ENCODE measurements around the gene ISYNA1.

Gene ISYNA1

DNA sequence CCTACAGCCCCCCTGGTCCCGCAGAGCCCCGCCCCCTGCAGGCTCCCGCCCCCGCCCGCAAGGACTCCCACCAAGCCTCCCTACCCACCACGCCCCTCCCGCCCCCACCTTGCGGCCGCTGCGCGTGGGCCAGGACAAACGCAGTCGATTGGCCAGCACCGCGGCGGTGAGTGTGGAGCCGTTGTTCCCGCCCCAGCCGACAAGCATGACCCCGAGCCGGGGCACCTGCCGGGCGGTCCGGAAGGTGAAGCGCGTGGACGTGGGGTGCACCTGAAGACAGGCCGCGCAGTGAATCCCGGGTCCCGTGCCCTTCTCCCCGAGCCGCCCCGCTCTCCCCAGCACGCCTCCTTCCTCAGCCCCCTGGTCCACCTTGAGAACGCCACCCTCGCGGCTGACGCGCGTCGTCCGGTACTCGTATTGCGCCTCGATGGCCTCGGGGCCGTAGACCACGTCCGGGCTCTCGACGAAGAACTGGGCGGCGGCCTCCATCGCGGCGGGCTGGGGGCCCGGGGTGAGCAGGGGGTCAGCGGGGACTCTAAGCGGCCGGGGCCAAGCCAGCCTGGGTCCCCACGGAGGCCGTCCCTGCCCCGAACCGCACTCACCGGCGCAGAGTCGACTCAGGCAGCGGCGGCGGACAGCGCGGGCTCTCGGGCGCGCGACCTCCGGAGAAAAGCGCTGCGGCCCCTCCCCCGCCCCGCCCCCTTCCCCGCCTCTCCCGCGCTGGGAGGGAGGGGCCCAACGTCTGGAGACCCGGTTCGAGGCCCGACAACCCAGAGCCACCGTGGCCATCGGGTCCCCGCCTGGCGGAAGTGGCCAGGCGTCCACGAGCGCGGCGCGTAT is at the start of gene ISYNA1:
ISYNA1 (minus strand) TSS at position 643 of the 840 bp plus-strand sequence; CDS start at position 489, 154 bp downstream.
- no peak for DNase-seq (ENCODE audit: low read depth)
- peak within 1 kb of the TSS; percentile 54 for H3K4me3 ChIP-seq (ENCODE audit: control insufficient read depth, low read depth, low read length)
- TF ChIP-seq, protein P1, sequence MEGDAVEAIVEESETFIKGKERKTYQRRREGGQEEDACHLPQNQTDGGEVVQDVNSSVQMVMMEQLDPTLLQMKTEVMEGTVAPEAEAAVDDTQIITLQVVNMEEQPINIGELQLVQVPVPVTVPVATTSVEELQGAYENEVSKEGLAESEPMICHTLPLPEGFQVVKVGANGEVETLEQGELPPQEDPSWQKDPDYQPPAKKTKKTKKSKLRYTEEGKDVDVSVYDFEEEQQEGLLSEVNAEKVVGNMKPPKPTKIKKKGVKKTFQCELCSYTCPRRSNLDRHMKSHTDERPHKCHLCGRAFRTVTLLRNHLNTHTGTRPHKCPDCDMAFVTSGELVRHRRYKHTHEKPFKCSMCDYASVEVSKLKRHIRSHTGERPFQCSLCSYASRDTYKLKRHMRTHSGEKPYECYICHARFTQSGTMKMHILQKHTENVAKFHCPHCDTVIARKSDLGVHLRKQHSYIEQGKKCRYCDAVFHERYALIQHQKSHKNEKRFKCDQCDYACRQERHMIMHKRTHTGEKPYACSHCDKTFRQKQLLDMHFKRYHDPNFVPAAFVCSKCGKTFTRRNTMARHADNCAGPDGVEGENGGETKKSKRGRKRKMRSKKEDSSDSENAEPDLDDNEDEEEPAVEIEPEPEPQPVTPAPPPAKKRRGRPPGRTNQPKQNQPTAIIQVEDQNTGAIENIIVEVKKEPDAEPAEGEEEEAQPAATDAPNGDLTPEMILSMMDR (IDR thresholded peaks at IDR 0.05; ENCODE audit: control insufficient read depth, insufficient read depth, low read depth, low read length, missing control alignments), result no peak

DNA sequence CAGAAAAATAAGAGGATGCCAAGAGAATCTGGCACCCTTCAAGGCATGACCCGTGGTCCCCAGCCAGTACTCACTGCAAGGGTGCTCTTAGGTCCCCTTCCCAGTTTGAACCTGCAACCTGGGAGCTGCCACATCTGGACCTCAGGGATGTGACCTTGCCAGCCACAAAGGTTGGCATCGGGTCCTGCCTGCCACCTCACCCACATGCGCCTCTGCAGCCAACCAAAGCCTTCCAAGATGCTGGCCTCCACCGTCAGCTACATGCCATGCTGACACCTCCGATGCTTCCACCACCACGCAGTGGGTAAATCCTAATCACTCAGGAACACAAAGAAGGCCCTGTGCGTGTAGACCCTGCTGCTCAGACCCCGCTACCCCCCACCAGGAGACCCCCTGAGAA is 48.8 kb upstream of the ISYNA1 start:
- DNase-seq (ENCODE audit: low read depth), result no peak
- H3K4me3 ChIP-seq (ENCODE audit: control insufficient read depth, low read depth, low read length), result no peak overlapping the region
- TF ChIP-seq, protein P1 (IDR thresholded peaks at IDR 0.05; ENCODE audit: control insufficient read depth, insufficient read depth, low read depth, low read length, missing control alignments), result no peak

DNA sequence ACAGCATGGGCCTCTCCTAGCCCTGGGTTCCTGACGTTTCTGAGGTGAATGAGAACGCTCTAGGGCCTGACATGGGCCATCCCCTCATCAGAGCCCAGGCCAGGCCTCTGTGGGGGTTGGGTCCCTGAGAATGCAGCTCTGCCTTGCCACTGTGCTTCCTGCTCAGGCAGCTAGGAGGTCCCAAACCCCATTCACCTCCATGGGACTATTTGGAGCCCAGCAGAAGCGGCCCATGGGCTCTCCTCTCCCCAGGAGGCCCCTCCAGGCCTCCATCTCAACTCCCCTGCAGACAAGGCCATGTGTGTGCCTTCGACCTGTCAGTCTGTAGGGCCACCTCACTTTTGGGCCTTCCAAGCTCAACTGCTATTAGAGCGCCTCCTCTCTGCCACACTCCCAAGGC is 47.1 kb upstream of the ISYNA1 start:
- DNase-seq (ENCODE audit: low read depth), result no peak
- TF ChIP-seq, protein P1 (IDR thresholded peaks at IDR 0.05; ENCODE audit: control insufficient read depth, insufficient read depth, low read depth, low read length, missing control alignments), result peak; percentile 7

DNA sequence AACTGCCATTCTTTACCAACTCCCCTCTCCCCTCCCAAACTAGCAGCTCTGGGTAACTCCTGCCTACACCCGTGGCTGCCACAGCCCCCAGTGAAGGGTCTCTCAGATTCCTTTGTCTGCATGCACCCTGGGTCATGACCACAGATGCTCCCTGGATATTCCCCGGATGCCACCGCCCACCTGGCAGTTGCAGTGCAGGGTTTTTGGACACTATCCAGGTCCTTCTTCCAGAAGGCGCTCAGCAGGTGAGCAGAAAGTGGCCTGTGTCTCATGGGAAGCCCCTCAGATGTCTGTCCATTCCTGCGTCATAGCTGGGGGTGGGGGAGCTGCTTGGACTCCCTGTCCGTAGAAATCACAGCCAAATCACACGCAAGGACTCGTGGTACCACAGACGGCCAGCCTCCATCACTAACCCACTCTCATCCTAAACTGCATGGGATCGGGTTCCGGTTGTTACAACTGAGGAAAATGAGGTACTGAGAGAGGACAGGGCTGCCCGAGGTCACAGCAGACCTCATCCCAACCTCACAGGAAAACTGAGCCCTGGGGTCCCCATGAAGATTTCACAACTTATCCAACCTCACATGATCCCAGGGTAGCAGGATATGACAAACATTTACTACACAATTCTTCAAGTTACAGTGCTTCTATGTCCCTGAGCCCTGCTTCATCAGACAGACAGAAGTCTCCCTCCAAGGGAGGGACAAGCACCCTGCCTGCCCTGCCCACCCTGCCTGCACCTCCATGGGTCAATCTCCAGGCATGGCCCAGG is 45.4 kb upstream of the ISYNA1 start:
- no peak for DNase-seq (ENCODE audit: low read depth)
- TF ChIP-seq, protein P1 (IDR thresholded peaks at IDR 0.05; ENCODE audit: control insufficient read depth, insufficient read depth, low read depth, low read length, missing control alignments), result no peak

More for the DNA sequence above, 47.1 kb upstream of the ISYNA1 start:
- no peak overlapping the region for H3K4me3 ChIP-seq (ENCODE audit: control insufficient read depth, low read depth, low read length)

DNA sequence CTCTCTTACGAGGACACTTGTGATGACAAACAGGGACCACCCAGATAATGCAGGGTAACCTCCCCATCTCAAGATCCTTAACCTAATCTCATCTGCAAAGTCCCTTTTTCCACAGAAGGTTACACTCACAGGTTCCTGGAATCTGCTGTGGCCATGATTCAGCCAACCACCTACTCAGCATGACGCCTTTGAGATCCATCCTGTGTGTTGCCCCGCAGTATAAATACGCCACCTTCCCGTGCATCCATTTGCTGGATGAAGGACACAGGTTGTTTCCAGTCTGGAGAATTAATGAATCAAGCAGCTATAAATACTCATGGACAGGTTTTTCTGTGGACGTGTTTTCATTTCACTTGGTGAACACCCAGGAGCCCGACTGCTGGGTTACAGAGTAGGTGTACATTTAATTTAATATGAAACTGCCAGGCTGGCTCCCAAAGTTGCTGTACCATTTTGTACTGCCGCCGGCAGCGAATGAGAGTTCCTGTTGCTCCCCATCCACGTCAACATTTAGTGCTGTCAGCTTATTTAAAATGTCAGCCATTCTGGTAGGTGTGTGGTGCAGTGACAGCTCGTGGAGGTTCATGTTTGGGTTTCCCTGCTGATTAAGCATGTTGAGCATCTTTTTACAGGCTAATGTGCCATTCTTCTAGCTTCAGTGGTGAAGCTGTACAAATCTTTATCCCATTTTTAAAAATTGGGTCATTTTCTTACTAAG is 43.7 kb upstream of the ISYNA1 start:
- DNase-seq (ENCODE audit: low read depth), result no peak
- TF ChIP-seq, protein P1 (IDR thresholded peaks at IDR 0.05; ENCODE audit: control insufficient read depth, insufficient read depth, low read depth, low read length, missing control alignments), result no peak

More for the DNA sequence above, 45.4 kb upstream of the ISYNA1 start:
- no peak overlapping the region for H3K4me3 ChIP-seq (ENCODE audit: control insufficient read depth, low read depth, low read length)

DNA sequence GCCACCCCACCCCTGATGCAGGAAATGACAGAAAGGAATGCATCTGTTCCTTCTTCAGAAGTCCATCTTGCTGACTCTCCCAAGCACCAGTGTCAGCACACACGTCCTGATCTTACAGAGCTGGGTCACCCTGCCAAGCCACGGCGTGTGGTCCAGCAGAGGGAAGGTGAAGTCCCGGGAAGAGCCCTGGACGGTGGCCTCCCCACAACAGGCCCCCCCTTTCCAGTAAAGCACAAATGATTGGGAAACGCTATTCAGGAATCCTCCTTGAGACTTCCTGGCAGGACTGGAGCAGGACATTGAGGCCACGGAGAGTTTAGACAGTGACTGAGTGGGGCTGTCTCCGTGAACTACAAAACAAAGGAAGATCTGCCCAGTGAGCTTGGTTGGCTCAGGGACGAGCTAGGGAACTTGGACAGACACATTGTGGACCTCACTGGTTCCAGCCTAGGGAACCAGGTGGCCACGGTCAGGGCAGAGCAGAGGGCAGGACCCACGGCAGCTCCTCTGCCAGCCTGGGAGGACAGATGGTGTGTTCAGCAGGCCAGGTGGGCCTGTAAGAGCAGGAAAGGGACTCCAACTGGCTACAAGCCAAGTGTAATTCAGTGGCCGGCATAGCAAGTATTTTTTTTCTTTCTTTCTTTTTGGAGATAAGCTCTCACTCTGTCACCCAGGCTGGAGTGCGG is 42.2 kb upstream of the ISYNA1 start:
- TF ChIP-seq, protein P1 (IDR thresholded peaks at IDR 0.05; ENCODE audit: control insufficient read depth, insufficient read depth, low read depth, low read length, missing control alignments), result no peak
- no peak overlapping the region for H3K4me3 ChIP-seq (ENCODE audit: control insufficient read depth, low read depth, low read length)
- peak; percentile 49 for DNase-seq (ENCODE audit: low read depth)

More for the DNA sequence above, 43.7 kb upstream of the ISYNA1 start:
- no peak overlapping the region for H3K4me3 ChIP-seq (ENCODE audit: control insufficient read depth, low read depth, low read length)
